Astrocyte of the cerebellum (primary cell): ENCODE results near the gene PHF20.

Experiments used
- DNase-seq: peaks from one replicate; pipeline ENCODE4 v3.0.0-alpha.2; 2011; ENCODE audit warnings: low read depth
- H3K4me3 ChIP-seq: 2 replicates; pipeline ENCODE4 v1.5.1; 2011; ENCODE audit warnings: mild to moderate bottlenecking, low read depth, low read length, moderate library complexity
- CTCF ChIP-seq: IDR thresholded peaks from 2 replicates; pipeline ENCODE4 v1.5.1; 2012; ENCODE audit warnings: low read length, low read depth, moderate library complexity, mild to moderate bottlenecking; ENCODE audit errors: missing control alignments
- in situ Hi-C: cut with HindIII; loops from 2 replicates; pipeline ENCODE4 v1.10.0; 2017; ENCODE audit warnings: low sequenced_read_pairs

Gene PHF20

GRCh38 chr20:35883778-35884540, 112.1 kb downstream of the PHF20 start:
- peak overlapping the region; percentile 22 for H3K4me3 ChIP-seq
- peak; percentile 76 for TF ChIP-seq CTCF
- DNase-seq, result peak; percentile 98
- in situ Hi-C loops, result no loop called here

GRCh38 chr20:35884541-35884865, 112.7 kb downstream of the PHF20 start:
- no peak for TF ChIP-seq CTCF
- DNase-seq, result no peak
- peak overlapping the region; percentile 22 for H3K4me3 ChIP-seq
- in situ Hi-C loops, result no loop called here

GRCh38 chr20:35885212-35885611, 113.4 kb downstream of the PHF20 start:
- no peak for TF ChIP-seq CTCF
- no peak overlapping the region for H3K4me3 ChIP-seq
- in situ Hi-C loops, result no loop called here
- no peak for DNase-seq

GRCh38 chr20:35886537-35886936, 114.7 kb downstream of the PHF20 start:
- no peak for DNase-seq
- H3K4me3 ChIP-seq, result no peak overlapping the region
- no peak for TF ChIP-seq CTCF
- in situ Hi-C loops, result no loop called here

GRCh38 chr20:35887393-35888064, 115.7 kb downstream of the PHF20 start:
- in situ Hi-C loops, result no loop called here
- TF ChIP-seq CTCF, result no peak
- DNase-seq, result no peak
- H3K4me3 ChIP-seq, result no peak overlapping the region

GRCh38 chr20:35888657-35889056, 116.8 kb downstream of the PHF20 start:
- H3K4me3 ChIP-seq, result no peak overlapping the region
- DNase-seq, result no peak
- no peak for TF ChIP-seq CTCF
- in situ Hi-C loops, result no loop called here
